Measurements from ENCODE around the gene TRANK1.
"Not testable (repeated sequence)": the region's sequence is repeated elsewhere in the genome, so short reads cannot be mapped to it uniquely, and the experiment has no call there.

The TRANK1 gene

DNA sequence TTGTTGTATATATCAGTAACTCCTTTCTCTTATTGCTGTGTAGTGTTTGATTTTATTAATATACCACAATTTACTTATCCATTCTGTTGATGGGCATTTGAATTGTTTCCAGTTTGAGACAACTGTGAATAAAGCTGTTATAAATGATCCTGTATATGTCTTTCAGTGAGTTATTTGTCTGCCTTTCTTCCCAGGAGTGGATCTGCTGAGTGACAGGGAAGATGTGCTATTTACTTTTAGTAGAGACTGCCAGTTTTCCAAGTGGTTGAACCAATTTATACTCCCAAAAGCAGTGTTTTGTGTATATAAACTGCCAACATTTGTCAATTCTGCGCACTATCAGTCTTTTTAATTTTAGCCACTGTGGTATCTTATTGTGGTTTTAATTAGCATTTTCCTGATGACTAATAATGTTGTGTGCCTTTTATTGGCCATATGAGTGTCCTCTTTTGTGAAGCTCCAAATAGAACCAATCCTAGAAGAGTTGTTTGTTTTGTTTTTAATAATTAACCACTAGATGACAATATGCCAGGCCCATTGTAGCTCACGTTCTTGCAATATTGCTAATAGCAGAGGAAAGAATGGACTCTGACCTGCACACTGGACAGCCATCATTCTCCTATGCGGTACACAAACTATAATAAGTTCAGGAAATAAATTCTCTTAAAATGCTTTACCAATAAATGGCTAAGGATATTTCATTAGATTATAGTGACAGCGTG lies 25.3 kb downstream of the TRANK1 start:
- no peak for DNase-seq (ENCODE audit: low read depth)

DNA sequence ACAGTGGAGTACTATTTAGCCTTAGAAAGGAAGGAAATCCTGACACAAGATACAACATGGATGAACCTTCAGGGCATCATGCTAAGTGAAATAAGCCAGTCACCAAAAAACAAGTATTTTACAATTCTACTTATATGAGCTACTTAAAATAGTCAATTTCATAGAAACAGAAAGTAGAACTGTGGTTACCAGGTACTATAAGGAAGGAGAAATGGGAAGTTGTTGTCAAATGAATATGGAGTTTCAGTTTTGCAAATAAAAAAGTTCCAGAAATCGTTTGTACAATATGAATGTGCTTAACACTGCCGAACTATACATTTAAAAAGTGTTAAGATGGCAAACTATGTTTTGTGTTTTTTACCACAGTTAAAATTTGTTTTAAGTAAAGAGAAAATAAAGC lies 26.8 kb downstream of the TRANK1 start:
- DNase-seq (ENCODE audit: low read depth): no peak

DNA sequence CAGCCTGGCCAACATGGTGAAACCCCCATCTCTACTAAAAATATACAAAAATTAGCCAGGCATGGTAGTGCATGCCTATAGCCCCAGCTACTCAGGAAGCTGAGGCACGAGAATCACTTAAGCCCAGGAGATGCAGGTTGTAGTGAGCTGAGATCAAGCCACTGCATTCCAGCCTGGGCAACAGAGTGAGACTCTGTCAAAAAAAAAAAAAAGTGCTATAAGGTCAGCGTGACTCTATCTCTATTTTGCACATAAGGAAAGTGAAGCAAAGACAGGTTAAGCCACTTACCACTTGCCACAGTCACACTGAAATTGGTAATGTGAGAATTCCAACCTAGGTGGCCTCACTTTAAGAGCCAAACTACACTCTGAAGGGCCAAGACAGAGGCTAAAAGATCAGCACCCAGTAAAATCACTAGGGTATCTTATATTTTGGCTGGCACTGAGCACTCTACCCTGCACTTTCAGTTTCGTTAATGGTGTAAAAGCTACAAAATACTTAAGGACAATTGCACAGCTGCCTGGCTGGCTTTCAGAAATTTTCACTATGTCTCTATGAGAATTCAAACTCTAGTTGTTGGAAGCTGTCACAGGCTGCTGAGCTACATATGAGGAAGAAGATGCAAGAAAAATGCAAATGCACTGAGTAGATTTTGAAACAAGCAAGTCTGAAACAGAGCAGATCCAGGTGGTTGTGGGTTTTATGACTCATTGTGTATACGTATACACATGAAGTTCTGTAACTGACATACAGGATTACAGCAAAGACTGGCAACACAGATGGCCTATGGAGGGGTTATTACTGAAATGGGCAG lies 32.7 kb downstream of the TRANK1 start:
- DNase-seq (ENCODE audit: low read depth): no peak

DNA sequence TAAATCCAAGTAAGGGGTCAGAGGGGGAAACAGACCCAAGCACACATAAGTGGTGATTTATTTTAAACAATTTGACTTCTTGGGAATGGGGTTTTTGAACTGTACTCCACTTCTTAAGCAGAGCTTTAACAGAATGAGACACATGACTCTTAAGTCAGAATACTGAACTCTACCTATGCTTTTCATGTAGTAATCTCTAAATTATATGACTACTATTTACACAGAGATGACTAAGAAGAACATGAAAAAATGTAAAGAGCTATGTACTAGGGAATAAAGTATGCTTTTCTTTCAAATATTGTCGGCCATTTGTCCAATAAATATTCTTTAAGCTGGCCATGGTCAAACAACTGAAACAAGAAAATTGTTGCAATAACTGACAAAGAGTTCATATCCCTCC lies 35.2 kb downstream of the TRANK1 start:
- no peak for DNase-seq (ENCODE audit: low read depth)

DNA sequence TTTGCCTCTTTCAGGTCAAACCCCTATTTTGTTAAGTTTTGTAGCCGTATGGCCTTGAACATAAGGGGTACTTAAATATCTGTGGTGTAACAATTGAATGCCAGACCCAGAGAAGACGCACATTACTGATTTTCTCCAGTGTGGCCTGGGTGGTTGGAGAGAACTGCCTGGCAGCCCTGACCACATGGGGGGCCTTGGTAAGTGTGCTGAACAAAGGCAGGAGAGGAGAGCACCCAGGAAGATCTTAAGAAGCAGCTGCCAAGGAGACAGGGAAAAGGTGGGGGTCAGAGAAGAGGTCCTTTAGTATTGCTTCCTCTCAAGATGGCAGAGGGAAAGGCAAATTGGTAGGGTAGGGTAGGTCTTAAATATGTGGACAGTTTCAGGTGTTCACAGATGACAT lies 35.7 kb downstream of the TRANK1 start:
- no peak for DNase-seq (ENCODE audit: low read depth)

DNA sequence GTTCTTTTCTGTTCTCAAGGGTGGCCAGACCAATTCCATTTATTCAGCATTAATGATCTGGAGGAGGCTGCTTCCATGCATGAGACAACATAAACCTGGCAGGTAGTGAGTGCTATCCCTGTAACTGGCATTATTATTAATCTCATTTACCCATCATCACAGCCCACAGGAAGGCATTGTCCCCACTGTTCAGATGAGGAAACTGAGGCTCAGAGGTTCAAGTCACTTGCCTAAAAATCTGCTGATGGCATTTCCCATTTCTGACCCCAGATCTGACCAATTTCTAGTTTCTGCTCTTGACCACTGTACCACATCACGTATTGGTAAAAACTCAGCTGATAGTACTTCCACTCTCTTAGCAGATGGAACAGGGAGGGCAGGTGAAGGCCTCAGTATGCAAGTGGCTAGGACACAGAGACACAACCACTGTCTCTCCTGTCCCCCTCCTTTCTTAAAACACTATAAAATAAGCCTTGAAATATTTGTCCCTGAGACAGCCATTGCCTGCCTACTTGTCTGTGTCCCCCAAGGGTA lies 36.1 kb downstream of the TRANK1 start:
- DNase-seq (ENCODE audit: low read depth): no peak

DNA sequence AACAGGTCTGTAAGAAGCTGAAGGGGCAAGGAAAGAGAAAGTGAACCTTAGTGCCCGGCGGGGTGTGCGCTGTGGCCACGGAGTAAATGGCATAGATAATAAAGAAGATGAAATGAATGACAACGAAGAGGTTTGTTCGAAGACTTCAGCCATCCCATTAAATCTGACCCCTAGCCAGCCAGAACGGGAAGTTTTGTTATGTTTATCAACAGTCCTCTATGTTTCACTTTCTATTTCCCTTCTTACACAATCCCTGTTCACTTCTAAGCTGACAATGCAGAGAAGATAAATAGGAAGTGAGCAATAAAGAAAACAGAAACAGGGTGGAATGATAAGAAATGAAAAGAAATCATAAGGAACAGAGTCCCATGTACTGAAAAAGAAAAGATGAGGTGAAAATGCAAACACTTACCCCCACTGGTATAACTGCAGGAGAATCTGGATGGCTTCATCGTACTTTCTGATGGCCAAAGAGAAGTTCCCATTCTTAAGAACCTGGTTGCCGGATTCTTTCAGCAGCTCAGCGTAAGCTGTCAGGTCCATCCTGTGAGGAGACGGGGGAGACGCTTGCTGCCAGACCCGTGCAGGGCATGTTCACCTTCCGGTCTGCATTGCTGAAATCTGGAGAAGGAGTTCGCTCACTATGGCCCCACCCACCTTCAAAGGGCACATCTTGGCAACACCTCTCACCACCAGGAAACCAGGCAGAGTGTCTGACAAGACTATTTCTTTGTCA lies 36.8 kb downstream of the TRANK1 start:
- peak; percentile 40 for DNase-seq (ENCODE audit: low read depth)

DNA sequence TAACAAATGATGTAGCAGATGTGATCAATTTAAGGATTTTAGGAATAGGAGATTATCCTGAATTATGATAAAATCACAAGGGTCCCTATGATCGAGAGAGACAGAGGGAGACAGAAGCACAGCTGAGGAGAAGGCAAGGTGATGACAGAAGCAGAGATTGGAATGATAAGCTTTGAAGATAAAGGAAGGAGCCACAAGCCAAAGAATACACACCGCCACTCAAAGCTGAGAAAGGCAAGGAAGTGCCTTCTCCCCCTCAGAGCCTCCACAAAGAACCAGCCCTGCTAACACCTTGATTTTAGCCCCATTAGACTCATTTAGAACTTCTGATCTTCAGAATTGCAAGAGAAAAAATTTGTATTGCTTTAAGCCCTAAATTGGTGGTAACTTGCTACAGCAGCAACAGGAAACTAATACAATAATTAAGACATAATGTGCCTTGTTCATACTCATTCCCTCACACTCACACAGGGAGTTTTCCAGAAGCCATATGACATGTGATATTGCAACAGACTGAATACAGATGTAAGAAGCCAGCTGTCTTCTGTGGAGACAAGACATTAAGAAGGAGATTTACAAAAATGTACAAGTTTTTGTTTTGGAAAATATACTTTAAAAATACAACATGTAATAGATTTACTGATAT lies 38.2 kb downstream of the TRANK1 start:
- DNase-seq (ENCODE audit: low read depth): no peak

DNA sequence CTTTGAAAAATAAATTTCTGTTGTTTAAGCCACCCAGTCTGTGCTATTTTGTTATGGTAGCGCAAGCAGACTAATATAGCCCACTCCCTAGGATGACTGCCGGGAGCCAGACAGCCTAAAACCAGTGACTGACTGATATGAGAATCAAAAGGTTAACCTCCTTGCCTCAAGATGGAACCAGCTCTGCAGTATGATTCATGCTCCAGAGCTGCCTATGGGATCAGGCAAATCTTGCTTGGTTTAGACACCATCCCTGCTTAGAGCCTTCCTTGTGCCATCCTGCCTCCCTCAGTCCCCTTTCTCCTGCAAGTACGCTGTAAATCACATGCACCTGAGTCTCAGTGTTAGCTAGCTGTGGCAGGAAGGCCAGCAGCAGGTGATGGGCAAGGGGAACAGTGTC lies 39.3 kb downstream of the TRANK1 start:
- no peak for DNase-seq (ENCODE audit: low read depth)

DNA sequence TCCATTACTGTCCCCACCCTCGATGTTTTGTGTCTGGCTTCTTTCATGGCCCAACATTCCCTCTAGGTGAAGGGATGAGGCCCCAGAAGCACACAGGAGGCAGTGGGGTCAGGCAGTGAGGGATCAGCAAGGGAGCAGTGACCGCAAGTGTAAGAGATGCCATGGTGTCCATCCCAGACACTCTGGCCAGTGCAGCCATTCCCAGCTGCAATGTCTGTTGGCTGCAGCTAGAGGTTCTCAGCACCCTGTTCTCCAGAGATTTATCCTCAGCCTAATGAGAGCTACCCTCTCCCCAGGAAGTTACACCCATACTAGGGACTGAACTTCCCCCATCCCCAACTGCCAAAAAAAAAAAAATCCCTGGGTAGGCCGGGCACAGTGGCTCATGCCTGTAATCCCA lies 40.2 kb downstream of the TRANK1 start:
- DNase-seq (ENCODE audit: low read depth): no peak

DNA sequence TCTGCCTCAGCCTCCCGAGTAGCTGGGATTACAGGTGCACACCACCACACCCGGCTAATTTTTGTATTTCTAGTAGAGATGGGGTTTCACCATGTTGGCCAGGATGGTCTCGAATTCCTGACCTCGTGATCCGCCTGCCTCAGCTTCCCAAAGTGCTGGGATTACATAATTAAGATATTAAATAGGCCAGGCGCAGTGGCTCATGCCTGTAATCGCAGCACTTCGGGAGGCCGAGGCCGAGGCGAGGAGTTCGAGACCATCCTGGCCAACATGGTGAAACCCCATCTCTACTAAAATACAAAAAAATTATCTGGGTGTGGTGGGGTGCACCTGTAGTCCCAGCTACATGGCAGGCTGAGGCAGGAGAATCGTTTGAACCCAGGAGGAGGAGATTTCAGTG lies 40.8 kb downstream of the TRANK1 start:
- DNase-seq (ENCODE audit: low read depth): not testable (repeated sequence)

DNA sequence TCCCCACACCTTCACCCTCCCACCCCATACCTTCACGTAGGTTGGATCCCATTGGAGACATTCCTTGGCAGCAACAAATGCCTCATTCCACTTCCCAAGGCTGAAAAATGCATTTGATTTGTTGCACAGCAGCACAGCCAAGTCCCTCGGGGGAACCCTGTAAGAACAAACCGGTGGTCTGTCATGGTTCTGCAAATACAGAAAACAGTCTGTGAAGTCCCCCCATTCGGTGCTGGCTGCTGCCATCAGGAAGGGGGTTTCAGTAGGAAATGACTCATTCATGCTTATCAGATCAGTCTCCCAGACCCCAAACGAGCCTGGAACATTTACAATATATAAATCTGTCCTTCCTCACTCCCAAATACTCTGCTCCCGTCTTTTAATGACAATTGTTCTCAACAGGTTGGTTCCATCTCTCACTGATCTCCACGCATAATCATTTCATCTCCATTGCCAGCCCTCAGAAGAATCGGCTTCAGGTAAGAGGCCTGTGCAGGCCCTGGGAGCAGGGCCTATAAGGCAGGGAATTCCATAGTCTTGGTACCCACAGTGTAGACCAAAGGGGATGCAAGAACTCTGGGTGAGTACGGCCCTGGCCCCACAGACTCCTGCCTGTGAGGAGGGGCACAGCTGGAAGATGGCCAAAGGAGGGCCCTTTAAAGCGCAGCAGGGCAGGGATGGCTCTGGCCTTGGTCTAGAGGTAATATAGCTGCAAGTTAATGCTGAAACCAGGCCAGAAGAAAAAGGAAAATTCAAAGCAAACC lies 41.6 kb downstream of the TRANK1 start:
- DNase-seq (ENCODE audit: low read depth): no peak

DNA sequence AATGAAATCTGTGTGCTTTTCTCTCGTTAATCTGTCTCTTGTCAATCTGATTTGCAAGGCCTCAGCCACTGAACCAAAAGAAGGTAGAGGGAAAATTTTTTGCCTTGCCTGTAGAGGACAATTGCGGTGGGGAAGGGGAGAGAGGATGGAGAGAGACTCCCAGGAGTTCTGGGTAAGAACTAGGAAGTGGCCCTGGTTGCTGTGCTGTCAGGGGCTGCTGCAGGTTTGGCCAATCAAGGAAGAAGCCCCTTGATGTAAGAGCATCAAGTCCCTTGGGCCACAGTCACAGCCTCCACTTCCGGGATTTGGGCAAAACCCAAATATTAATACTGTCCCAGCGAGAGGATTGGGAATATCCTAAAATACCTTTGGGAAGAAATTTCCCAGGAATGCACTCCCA lies 43.3 kb downstream of the TRANK1 start:
- no peak for DNase-seq (ENCODE audit: low read depth)

DNA sequence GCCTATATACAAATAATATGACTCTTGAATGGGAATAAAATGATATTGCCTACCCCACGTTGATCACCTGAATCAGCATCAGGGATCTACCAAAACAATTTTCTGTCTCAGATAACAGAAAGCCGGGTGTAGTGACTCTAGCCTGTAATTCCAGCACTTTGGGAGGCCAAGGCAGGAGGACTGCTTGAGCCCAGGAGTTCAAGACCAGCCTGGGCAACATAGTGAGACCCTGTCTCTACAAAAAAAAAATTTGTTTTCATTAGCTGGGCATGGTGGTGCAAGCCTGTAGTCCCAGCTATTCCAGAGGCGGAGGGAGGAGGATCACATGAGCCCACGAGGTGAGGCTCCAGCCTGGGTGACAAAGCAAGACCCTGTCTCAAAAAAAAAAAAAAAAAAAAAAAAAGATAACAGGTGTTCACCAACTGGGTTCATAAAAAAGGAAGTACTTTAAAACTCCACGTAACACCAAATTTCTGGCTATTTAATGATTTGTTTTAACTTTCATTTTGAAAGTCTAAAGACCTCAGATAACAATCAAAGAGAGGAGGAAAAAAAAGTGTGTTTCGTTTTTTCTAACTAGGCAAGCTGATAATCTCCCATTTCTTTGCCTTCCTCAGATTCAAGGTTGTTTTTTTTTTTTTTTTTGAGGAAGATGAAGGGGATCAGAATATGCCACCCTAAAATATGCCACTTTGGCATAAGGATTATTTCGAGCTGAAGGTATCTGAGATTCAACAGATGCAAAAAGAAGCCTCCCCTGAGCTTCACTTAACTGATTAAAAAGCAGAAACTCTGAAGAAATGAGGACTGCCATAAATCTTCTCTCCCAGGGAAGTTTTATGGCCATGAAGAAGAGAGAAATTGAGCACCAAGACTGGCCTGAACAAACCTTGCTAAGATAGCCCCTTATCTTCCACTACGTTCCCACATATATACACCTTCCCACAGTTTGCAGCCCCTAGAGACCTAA lies 44.1 kb downstream of the TRANK1 start:
- no peak for DNase-seq (ENCODE audit: low read depth)

DNA sequence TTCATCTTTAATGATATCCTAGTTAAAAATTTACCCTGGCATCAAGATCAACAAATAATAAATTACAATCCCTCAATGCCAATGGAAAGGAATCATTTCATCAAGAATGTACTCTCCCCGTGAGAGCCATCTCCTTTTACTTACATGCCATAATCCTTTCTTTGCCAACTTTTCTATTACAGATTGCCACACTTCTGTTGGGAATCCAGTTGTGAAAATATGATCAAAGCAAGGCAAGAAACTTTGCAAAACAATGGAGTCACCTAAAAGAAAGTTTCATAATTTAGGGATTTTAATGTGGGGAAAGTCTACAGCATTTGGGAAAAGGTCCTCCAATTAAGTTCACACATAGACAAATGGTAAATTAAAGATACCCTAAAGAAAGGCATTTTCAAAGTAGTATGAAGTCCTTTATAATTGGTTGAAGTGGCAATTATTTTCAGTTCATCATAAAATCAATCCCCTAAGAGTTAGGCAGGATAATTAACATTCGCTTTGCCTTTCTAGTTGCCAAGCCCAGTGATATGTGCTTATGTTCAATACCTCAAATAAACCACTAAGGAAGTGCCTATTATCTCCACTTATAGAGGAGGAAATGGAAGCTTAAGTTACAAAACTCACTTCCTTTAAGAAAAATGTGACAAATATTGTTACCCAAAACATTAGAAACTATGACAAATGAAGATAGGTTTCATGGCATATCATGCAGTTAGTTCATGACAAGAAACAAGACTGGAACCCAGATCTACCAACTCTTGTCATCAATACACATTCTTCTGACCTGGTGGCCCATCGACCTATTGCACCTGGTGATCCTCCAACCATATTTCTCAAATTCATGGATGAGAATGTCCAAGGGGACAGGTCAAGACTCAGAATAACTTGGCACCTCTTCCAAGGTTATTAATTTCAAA lies 49.1 kb downstream of the TRANK1 start:
- no peak for DNase-seq (ENCODE audit: low read depth)

DNA sequence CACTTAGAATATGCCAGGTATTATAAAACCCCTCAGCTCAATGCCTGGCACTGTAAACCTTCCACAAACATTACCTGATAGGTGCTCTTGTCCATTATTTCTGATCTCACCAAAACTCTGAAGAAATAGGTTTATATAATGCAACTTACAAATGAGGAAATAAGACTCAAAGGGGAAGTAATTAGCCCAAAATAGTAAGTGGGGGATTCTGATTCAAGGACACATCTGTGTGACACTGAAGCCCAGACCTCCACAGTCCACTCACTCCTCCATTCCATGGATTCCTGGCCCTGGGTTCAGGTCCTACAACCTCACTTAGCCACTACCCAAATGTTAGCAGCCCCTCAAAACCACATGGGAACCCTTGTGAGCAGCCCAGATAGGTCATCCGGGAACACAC lies 49.9 kb downstream of the TRANK1 start:
- DNase-seq (ENCODE audit: low read depth): no peak

DNA sequence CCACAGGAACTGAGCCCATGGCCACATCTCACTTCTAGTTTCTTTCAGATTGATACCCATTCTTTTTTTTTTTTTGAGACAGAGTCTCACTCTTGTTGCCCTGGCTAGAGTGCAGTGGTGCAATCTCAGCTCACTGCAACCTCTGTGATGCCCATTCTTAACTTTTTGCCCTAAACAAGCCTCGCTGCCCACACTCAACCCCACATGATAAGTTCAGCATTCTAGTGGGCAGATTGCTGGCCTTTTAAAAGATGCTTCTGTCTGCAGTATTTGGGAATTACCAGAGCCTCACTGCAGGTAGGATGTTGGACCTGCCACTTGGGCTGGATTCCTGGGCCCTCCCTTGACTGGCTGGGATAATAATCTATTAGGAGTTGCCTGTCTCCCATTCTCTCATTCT lies 51.0 kb downstream of the TRANK1 start:
- DNase-seq (ENCODE audit: low read depth): no peak

DNA sequence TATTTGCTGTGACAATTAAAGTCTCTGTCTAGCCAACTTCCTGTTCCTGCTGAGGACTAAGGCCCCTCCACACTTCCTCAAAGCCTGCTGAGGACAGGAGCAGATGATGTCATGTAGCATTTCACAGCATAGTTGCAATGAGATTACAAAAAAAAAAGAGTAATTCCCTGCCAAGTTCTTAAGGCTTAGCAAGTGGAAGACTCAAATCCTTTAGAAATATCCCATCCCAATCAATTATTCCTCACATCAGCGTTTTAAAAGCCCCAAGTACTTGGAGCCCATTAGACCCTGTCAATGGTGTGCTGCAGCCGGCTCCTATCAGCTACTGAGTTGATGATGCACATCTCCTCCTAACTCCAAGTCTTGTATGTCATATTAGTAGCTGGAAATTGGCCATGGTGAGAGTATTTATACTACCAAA lies 51.7 kb downstream of the TRANK1 start:
- peak; percentile 37 for DNase-seq (ENCODE audit: low read depth)
